Panc1 (cell line): ENCODE results near the gene DIPK1B. TPM values are rescaled to one million over a fixed set of nuclear protein-coding genes. Genes with fewer than 3 reads are reported as not detected.

Experiments
- ATAC-seq: fragments of 200-7000 bp; cut with Tn5 transposase; 2 replicates; pipeline ENCODE4 v1.9.1; 2020; ENCODE audit warnings: mild to moderate bottlenecking, moderate library complexity
- BruUV-seq: library from RNA; stranded (reverse); fragments of 400-500 nt; replicated peaks from 2 replicates; lab custom pipeline; 2021; lab: Mats Ljungman, UMichigan
- CTCF ChIA-PET: fragments of 300-600 bp; sonication (Branson Sonifier 250); formaldehyde crosslinking; loops from one replicate; lab custom pipeline; 2022; ENCODE audit warnings: antibody characterized with exemption; lab: Charles Lee
- POLR2A ChIA-PET: fragments of 300-600 bp; sonication (Branson Sonifier 250); formaldehyde crosslinking; loops from one replicate; lab custom pipeline; 2022; ENCODE audit warnings: antibody characterized with exemption; lab: Charles Lee
- DNase-seq: peaks from one replicate; pipeline ENCODE4 v3.0.0-alpha.2; 2010; ENCODE audit warnings: low read depth, low spot score
- H3K27ac ChIP-seq: 2 replicates; pipeline ENCODE4 v1.5.1; 2011; ENCODE audit warnings: mild to moderate bottlenecking, low read length, inconsistent platforms
- H3K27me3 ChIP-seq: fragments of 200-500 bp; sonication (Bioruptor generic); 2 replicates; pipeline ENCODE4 v1.6.0; 2014; ENCODE audit warnings: low read length, inconsistent platforms; ENCODE audit not compliant: control insufficient read depth, insufficient read depth
- H3K36me3 ChIP-seq: fragments of 200-500 bp; sonication (Bioruptor generic); 2 replicates; pipeline ENCODE4 v1.5.1; 2014; ENCODE audit warnings: inconsistent platforms, mild to moderate bottlenecking, low read length, moderate library complexity; ENCODE audit not compliant: control insufficient read depth, insufficient read depth
- H3K4me1 ChIP-seq: 2 replicates; pipeline ENCODE4 v1.5.1; 2011; ENCODE audit warnings: inconsistent platforms, mild to moderate bottlenecking, low read length, moderate library complexity; ENCODE audit not compliant: control insufficient read depth, insufficient read depth
- H3K4me3 ChIP-seq, 2 experiments: 2 replicates each; pipeline ENCODE4 v1.5.1; 2011 to 2012; ENCODE audit warnings: low read depth in 2 of 2, low read length in 2 of 2, mild to moderate bottlenecking in 2 of 2, inconsistent platforms in 1 of 2, moderate library complexity in 1 of 2
- H3K9me3 ChIP-seq: fragments of 200-500 bp; sonication (Bioruptor generic); 2 replicates; pipeline ENCODE4 v1.5.1; 2014; ENCODE audit warnings: low read depth, mild to moderate bottlenecking, inconsistent platforms, low read length, moderate library complexity; ENCODE audit not compliant: control insufficient read depth, insufficient read depth
- POLR2AphosphoS5 ChIP-seq: IDR thresholded peaks from 2 replicates; pipeline ENCODE4 v1.6.1; 2012; ENCODE audit warnings: mild to moderate bottlenecking, low read depth, low read length, moderate library complexity
- SIN3A ChIP-seq: IDR thresholded peaks from 2 replicates; pipeline ENCODE4 v1.6.1; 2012; ENCODE audit warnings: low read depth, mild to moderate bottlenecking, low read length, moderate library complexity, borderline replicate concordance; ENCODE audit not compliant: insufficient read depth
- TCF7L2 ChIP-seq: IDR thresholded peaks from 2 replicates; pipeline ENCODE4 v1.6.1; 2011; ENCODE audit warnings: mild to moderate bottlenecking, low read depth, low read length, inconsistent platforms
- in situ Hi-C: cut with HindIII; loops from 2 replicates; pipeline ENCODE4 v1.10.0; 2016; ENCODE audit warnings: low sequenced_read_pairs, low pct_unique_long_range_greater_than_20kb
- intact Hi-C: fragments of 100-400 bp; cut with micrococcal nuclease; formaldehyde crosslinking; loops from one replicate; pipeline ENCODE4 v1.10.0; 2022; ENCODE audit not compliant: unreplicated experiment
- total RNA-seq: library from RNA; stranded (reverse); gene quantifications from one replicate; pipeline ENCODE4 v1.2.1, GENCODE V29; 2021; ENCODE audit not compliant: unreplicated experiment
- TF ChIP-seq, protein P1 (sequence below): fragments of 450-650 bp; IDR thresholded peaks from 2 replicates; pipeline ENCODE4 v1.5.1; 2017; ENCODE audit warnings: mild to moderate bottlenecking
- TF ChIP-seq, protein P2 (sequence below), 2 experiments: IDR thresholded peaks; 2 replicates each; pipeline ENCODE4 v1.6.1; 2011 to 2012; ENCODE audit warnings: low read depth in 2 of 2, control low read depth in 1 of 2, low read length in 1 of 2, mild to moderate bottlenecking in 1 of 2, moderate library complexity in 1 of 2; ENCODE audit not compliant: insufficient read depth in 1 of 2

Gene DIPK1B
- total RNA-seq, 1 experiment from 2014 or later, result 10.6 TPM

DNA sequence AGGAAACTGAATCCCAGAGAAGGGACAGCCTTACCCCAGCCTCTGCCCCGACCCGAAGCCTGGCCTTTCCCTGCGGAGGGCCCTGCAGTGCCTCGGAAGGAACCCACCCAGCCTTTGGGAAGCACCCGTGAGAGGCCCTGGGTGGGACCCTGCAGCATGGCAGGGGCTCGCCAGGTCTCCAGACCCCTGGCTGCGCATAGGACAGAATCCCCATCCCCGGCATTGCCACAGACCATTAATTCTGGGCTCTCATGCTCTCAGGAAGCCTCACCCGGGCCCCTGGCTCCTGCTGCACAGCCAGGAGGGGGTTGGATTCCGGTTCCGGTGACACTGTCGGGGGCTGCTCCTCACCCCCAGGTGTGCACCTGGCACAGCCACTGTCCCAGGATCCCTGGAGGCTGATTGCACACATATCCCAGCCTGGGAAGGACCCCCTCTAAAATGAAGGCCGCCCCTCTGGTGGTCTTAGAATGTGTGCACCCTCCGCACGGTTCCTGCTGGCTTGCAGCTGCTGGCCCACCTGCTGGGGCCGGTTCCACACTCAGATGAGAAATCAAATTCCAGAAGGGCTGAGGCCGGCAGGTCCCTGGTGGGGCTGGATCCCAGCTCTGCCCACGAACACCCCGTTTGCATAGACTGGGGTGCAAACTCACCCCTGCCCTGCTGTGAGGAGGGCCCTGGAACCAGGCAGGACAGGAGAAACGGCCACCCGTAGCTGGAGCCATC lies 45.0 kb upstream of the DIPK1B start:
- intact Hi-C loops (no loop called here), in situ Hi-C loops (no loop called here)
- DNase-seq (no peak), ATAC-seq (no peak)
- H3K27ac ChIP-seq, result no peak overlapping the region
- peaks cover 45% of the 10 kb centered on the region for H3K4me1 ChIP-seq
- TF ChIP-seq, protein P1, sequence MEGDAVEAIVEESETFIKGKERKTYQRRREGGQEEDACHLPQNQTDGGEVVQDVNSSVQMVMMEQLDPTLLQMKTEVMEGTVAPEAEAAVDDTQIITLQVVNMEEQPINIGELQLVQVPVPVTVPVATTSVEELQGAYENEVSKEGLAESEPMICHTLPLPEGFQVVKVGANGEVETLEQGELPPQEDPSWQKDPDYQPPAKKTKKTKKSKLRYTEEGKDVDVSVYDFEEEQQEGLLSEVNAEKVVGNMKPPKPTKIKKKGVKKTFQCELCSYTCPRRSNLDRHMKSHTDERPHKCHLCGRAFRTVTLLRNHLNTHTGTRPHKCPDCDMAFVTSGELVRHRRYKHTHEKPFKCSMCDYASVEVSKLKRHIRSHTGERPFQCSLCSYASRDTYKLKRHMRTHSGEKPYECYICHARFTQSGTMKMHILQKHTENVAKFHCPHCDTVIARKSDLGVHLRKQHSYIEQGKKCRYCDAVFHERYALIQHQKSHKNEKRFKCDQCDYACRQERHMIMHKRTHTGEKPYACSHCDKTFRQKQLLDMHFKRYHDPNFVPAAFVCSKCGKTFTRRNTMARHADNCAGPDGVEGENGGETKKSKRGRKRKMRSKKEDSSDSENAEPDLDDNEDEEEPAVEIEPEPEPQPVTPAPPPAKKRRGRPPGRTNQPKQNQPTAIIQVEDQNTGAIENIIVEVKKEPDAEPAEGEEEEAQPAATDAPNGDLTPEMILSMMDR, result no peak
- TF ChIP-seq POLR2AphosphoS5 (no peak), SIN3A (no peak), TCF7L2 (no peak)
- TF ChIP-seq, protein P2, sequence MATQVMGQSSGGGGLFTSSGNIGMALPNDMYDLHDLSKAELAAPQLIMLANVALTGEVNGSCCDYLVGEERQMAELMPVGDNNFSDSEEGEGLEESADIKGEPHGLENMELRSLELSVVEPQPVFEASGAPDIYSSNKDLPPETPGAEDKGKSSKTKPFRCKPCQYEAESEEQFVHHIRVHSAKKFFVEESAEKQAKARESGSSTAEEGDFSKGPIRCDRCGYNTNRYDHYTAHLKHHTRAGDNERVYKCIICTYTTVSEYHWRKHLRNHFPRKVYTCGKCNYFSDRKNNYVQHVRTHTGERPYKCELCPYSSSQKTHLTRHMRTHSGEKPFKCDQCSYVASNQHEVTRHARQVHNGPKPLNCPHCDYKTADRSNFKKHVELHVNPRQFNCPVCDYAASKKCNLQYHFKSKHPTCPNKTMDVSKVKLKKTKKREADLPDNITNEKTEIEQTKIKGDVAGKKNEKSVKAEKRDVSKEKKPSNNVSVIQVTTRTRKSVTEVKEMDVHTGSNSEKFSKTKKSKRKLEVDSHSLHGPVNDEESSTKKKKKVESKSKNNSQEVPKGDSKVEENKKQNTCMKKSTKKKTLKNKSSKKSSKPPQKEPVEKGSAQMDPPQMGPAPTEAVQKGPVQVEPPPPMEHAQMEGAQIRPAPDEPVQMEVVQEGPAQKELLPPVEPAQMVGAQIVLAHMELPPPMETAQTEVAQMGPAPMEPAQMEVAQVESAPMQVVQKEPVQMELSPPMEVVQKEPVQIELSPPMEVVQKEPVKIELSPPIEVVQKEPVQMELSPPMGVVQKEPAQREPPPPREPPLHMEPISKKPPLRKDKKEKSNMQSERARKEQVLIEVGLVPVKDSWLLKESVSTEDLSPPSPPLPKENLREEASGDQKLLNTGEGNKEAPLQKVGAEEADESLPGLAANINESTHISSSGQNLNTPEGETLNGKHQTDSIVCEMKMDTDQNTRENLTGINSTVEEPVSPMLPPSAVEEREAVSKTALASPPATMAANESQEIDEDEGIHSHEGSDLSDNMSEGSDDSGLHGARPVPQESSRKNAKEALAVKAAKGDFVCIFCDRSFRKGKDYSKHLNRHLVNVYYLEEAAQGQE (IDR thresholded peaks at IDR 0.05; ENCODE audit: insufficient read depth in 1 of 2, low read depth in 2 of 2, low read length in 1 of 2), result no peak
- peak overlapping the region in 1 of 2 experiments; percentile 34; a peak in 2 of 4 replicates for H3K4me3 ChIP-seq
- POLR2A ChIA-PET, result no interaction called here
- no peaks in the 10 kb centered on the region for H3K36me3 ChIP-seq
- no TSS peak for BruUV-seq
- CTCF ChIA-PET, result interaction anchor here (0.8 kb wide), 1 partner anchor 26 kb away, joined by 3 read pairs; no protein-coding TSS in a partner anchor
- no peaks in the 10 kb centered on the region for H3K27me3 ChIP-seq
- no peaks in the 10 kb centered on the region for H3K9me3 ChIP-seq

DNA sequence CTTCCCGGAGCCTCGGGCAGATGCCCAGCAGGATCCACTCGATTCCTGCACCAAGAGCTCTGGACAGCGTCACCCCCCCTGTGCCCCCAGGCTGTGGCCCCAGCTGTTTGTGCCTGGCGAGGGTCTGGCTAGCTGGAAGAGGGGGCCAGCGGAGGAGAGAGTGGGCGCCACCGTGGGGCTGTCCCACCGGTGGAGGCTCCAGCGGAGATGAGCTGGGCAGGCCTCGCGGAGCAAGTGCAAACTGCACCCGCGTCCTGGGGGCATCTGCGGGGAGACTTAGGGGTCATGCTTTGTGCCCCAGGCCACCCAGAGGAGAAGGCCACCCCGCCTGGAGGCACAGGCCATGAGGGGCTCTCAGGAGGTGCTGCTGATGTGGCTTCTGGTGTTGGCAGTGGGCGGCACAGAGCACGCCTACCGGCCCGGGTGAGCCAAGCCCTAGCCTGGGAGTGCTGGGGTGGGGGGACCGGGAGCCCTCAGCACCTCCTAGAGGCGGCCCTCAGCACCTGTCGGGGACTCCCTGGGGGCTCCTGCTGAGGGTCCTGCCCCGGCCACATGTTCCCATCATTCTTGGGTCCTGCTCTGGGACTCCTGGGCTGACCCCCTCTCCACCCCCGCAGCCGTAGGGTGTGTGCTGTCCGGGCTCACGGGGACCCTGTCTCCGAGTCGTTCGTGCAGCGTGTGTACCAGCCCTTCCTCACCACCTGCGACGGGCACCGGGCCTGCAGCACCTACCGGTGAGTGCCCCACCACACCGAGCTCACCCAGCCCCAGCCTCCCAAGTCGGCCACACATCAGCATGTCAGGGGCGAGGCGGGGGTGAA lies 44.2 kb upstream of the DIPK1B start:
- DNase-seq, result no peak
- Histone ChIP-seq H3K9me3 (no peaks in the 10 kb centered on the region), H3K27me3 (no peaks in the 10 kb centered on the region), H3K36me3 (no peaks in the 10 kb centered on the region), H3K27ac (peak overlapping the region; percentile 54; the same call in 1 of the 2 replicates), H3K4me1 (peaks cover 51% of the 10 kb centered on the region), H3K4me3 (no peak overlapping the region)
- intact Hi-C loops (no loop called here), in situ Hi-C loops (no loop called here)
- CTCF ChIA-PET, result interaction anchor here (0.8 kb wide), 1 partner anchor 25 kb away, joined by 3 read pairs; no protein-coding TSS in a partner anchor
- POLR2A ChIA-PET, result no interaction called here
- BruUV-seq, result no TSS peak
- TF ChIP-seq, protein P2 (IDR thresholded peaks at IDR 0.05; ENCODE audit: insufficient read depth in 1 of 2, low read depth in 2 of 2, low read length in 1 of 2), result 0 out of 4 replicates have a peak, but pooled peaks of 1 of the 2 experiments have one; percentile 3
- TF ChIP-seq POLR2AphosphoS5, result peak; percentile 18; the same call in 1 of the 2 replicates
- no peak for TF ChIP-seq SIN3A
- no peak for TF ChIP-seq TCF7L2
- TF ChIP-seq, protein P1, result peak; percentile 55
- peak; percentile 31; the same call in 1 of the 2 replicates for ATAC-seq
